Skeletal muscle tissue (tissue), 4 donors: Measurements from ENCODE around the gene GCK. TPM values are rescaled to one million over a fixed set of nuclear protein-coding genes. Genes with fewer than 3 reads are reported as not detected.

Experiments used
- H3K27ac ChIP-seq: one replicate; pipeline ENCODE4 v1.7.0; 2013; ENCODE audit warnings: mild to moderate bottlenecking, low read depth, low read length, inconsistent platforms
- H3K27me3 ChIP-seq, 3 donors: one replicate each; pipeline ENCODE4 v1.7.0; 2013; ENCODE audit warnings: low read length in 3 of 3; ENCODE audit not compliant: control insufficient read depth in 3 of 3, insufficient read depth in 3 of 3
- H3K36me3 ChIP-seq, 3 donors: one replicate each; pipeline ENCODE4 v1.7.0; 2013; ENCODE audit warnings: low read length in 3 of 3; ENCODE audit not compliant: control insufficient read depth in 3 of 3, insufficient read depth in 3 of 3
- H3K4me1 ChIP-seq, 3 donors: one replicate each; pipeline ENCODE4 v1.7.0; 2013; ENCODE audit warnings: low read length in 3 of 3, mild to moderate bottlenecking in 3 of 3; ENCODE audit not compliant: control insufficient read depth in 3 of 3, insufficient read depth in 3 of 3
- H3K4me3 ChIP-seq, 3 donors: one replicate each; pipeline ENCODE4 v1.7.0; 2013; ENCODE audit warnings: low read length in 3 of 3
- H3K9ac ChIP-seq, 3 donors: one replicate each; pipeline ENCODE4 v1.7.0; 2013; ENCODE audit warnings: low read length in 3 of 3, mild to moderate bottlenecking in 3 of 3, moderate library complexity in 2 of 3, low read depth in 1 of 3
- H3K9me3 ChIP-seq, 3 donors: one replicate each; pipeline ENCODE4 v1.7.0; 2013; ENCODE audit warnings: low read length in 3 of 3; ENCODE audit not compliant: control insufficient read depth in 3 of 3
- total RNA-seq: library from RNA; depleted of rRNA; stranded (reverse); fragments of >200 nt; gene quantifications from one replicate; pipeline ENCODE4 v1.2.3, GENCODE V29; 2014
- donor health status: Osteomylitis.

Gene GCK
- total RNA-seq, 1 donor from 2014 or later, result 2.1 TPM

DNA sequence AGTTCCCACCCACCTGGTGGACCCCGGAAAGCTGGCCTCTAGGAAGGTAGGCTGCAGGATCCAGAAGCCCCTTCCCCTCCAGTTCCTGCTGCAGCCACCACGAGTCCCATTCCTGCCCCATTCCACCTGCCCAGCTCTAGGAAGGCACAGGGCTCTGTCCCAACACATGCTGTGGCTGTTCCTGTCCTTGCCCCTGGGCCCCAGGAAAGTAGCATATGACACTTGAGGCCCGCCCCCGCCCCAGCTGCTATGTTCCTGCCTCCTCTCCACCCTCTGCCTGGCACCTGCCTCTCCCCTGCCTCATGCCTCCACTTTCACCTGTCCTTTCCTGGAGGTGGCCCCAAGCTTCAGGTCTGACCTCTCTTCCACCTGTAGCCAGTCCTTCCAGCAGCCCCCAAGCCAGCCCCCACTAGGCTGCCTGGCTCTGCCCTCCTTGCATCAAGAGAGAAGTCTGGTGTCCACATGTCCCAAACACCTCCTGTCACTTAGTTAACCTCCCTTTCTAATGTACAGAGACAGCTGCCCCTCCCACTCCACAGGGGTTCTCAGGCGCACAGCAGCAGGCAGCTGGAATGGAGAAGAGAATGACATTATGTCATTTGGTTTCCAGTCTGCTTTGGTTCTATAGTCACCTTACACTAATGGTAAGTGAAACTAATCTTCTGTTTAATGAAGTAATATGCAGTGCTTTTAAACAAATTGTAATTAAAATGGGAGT lies 34.3 kb upstream of the GCK start:
- peaks cover 0 to 5% (median 0%) of the 10 kb centered on the region in 3 donors for H3K27me3 ChIP-seq
- H3K9ac ChIP-seq, result no peak overlapping the region
- no peak overlapping the region for H3K27ac ChIP-seq
- H3K4me3 ChIP-seq, result no peak overlapping the region
- H3K36me3 ChIP-seq, result peaks cover 4 to 6% (median 5%) of the 10 kb centered on the region in 3 donors
- H3K4me1 ChIP-seq, result peaks cover 11 to 21% (median 20%) of the 10 kb centered on the region in 3 donors
- no peaks in the 10 kb centered on the region for H3K9me3 ChIP-seq

DNA sequence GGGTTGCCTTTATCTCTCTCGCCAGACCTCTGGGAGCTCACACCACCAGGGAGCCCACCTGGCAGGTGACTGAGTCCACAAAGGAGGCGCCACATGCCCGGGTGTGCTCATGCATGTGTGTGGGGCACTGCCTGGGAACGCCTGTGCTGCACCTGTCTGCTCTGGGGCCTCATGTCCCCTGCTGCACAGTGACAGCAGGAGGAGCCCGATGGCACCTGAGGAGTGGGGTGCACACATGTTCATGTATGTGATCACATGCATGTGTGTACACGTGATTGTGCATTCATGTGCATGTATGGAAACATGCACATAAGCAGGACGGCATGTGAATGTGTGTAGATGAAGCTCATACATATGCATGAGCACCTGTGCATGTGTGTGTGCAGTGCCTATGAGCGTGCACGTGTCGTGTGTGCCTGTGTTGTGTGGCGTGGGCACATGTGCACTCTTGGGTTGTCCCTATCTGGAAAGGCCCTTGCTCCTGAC lies 33.6 kb upstream of the GCK start:
- Histone ChIP-seq H3K27me3 (peaks cover 0 to 5% (median 0%) of the 10 kb centered on the region in 3 donors), H3K9ac (no peak overlapping the region), H3K4me1 (peaks cover 13 to 25% (median 22%) of the 10 kb centered on the region in 3 donors), H3K4me3 (no peak overlapping the region), H3K9me3 (no peaks in the 10 kb centered on the region), H3K36me3 (peaks cover 4 to 6% (median 5%) of the 10 kb centered on the region in 3 donors), H3K27ac (no peak overlapping the region)

DNA sequence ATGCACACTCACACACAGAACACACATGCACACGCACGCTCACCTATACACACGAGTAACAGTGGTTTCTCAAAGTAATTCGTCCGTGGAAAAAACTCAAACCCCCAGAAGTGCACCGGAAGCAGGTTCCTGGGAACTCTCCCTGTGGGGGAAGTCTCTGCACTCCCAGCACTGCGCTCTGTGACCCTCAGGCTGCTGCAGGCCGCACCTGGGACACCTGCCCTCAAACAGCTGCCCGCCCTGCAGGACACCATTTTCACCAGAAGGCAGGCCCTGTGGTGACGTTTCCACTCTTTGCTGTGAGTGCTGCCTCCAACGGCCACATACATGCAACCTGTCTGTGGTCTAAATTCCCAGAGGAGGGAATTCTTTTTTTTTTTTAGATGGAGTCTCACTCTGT lies 32.8 kb upstream of the GCK start:
- Histone ChIP-seq H3K36me3 (peaks cover 4 to 6% (median 5%) of the 10 kb centered on the region in 3 donors), H3K4me1 (peaks cover 13 to 30% (median 26%) of the 10 kb centered on the region in 3 donors), H3K4me3 (no peak overlapping the region), H3K27me3 (peaks cover 0 to 5% (median 0%) of the 10 kb centered on the region in 3 donors), H3K9ac (no peak overlapping the region), H3K9me3 (no peaks in the 10 kb centered on the region), H3K27ac (no peak overlapping the region)

DNA sequence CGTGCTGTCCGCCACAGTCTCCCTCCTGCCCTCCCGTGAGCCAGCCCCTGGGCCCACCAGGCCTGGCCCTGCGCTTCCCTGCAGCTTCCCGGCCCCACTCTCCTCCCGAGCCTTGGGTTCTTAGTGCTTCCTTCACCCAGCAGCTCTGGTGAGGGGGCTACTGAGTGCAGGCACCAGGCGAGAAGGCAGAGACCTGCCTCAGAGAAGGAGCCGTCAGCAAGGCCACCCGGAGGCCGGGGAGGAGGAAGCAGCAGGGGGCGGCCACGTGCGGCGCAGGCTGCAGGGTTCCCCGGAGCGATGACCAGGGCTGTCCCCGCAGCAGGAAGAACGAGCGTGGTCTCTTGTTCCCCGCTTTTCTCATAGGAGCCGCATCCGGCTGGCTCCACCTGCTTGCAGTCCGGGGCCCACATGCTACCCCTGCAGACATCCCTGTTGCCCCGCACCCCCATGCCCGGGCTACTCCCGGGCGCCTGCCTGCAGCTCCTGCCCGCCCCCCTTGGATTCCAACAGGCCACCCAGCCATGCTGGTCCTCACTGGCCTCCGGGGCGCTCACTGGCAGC lies 32.1 kb upstream of the GCK start:
- H3K9ac ChIP-seq, result no peak overlapping the region
- peaks cover 18 to 35% (median 32%) of the 10 kb centered on the region in 3 donors for H3K4me1 ChIP-seq
- H3K27ac ChIP-seq, result no peak overlapping the region
- H3K36me3 ChIP-seq, result peaks cover 4 to 6% (median 5%) of the 10 kb centered on the region in 3 donors
- no peaks in the 10 kb centered on the region for H3K9me3 ChIP-seq
- H3K4me3 ChIP-seq, result no peak overlapping the region
- H3K27me3 ChIP-seq, result peaks cover 0 to 5% (median 0%) of the 10 kb centered on the region in 3 donors

DNA sequence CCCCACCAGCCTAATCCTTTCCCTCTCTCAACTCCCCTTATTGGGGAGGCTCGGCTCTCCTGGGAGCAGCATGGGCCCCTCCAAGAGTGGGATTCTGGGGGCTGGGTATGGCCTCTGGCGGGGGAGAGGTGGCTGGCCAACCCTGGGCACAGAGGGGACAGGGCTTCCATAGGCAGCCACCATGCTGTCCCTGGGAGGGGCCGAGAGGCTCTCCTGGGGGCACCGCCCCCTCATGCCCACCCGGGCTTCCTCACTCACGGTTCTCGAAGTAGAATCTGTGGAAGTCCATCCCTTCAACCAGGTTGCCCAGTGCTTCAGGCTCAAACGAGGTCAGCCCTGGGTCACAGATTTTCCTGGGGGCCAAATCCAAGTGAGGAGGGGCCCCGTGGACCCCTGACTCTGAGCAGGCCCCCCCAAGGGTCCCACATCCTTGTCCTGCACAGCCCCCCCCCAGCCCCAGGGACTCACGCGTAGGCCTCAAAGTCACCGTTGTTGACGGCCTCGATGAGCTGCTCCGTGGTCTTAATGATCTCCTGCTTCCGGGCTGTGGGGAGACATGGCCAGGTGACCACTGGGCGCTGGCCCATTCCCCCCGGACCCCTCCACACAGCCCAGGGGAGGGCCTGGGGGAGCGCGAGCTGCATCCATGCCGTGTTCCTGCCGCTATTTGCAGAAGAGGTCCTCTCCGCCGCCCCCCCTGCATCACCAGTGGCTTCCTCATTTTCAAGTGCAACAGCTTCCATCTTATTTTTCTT lies 31.3 kb upstream of the GCK start:
- Histone ChIP-seq H3K4me1 (peaks cover 16 to 36% (median 29%) of the 10 kb centered on the region in 3 donors), H3K27ac (no peak overlapping the region)

DNA sequence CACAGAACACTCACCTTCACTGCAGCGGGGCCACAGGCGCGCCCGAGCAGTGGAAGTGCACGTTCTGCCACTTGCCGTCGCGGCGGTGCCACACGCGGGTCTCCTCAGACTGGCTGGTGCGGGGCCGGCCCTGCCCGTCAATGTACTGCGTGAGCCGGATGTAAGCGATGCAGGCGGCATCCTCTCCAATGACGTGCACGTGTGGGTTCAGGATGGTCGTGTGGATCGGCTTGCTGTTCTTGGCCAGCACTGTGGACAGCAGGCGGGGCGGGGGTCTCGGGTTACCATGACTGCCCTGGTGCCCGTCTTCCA lies 30.8 kb upstream of the GCK start:
- H3K36me3 ChIP-seq, result peaks cover 4 to 6% (median 5%) of the 10 kb centered on the region in 3 donors
- no peaks in the 10 kb centered on the region for H3K9me3 ChIP-seq
- no peak overlapping the region for H3K27ac ChIP-seq
- no peak overlapping the region for H3K9ac ChIP-seq
- H3K27me3 ChIP-seq, result peaks cover 0 to 3% (median 0%) of the 10 kb centered on the region in 3 donors
- no peak overlapping the region for H3K4me3 ChIP-seq
- peaks cover 14 to 33% (median 24%) of the 10 kb centered on the region in 3 donors for H3K4me1 ChIP-seq

More for the DNA sequence above, 31.3 kb upstream of the GCK start:
- Histone ChIP-seq H3K9me3 (no peaks in the 10 kb centered on the region), H3K36me3 (peaks cover 4 to 6% (median 5%) of the 10 kb centered on the region in 3 donors), H3K4me3 (no peak overlapping the region), H3K9ac (no peak overlapping the region), H3K27me3 (peaks cover 0 to 3% (median 0%) of the 10 kb centered on the region in 3 donors)

DNA sequence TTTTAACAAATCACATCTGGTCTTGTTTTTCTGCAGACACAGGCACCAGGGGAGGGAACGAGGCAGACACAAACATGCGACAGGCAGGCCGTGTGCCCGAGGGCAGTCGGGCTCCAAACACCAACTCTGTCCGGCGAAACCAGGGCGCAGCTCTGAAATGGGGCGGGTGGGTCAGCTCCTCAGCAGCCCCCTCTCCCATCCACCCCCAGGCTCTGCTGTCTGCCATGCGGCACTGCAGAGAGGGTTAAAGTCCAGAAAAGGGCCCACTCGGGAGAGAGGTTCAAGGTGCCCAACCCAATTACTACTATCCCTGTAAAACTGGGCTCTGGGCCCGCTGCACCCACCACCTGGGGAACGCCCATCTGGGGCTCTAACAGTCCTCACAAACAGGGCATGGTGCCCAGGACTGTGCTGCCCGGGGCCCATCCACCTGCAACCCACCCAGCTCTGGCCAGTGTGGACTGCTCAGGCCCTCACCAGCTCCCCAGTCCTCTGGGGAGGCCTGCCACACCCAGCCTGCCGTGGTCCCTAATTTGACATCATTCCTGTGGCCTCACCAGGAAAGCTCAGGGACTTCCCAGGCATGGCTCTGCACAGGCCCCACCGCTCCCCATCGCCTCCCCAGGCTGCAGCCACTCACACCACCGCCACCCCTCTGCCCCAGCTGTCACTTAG lies 30.3 kb upstream of the GCK start:
- Histone ChIP-seq H3K27ac (no peak overlapping the region), H3K9me3 (no peaks in the 10 kb centered on the region), H3K4me1 (peaks cover 15 to 36% (median 22%) of the 10 kb centered on the region in 3 donors), H3K27me3 (peaks cover 0 to 3% (median 0%) of the 10 kb centered on the region in 3 donors), H3K9ac (no peak overlapping the region), H3K4me3 (no peak overlapping the region), H3K36me3 (peaks cover 4 to 6% (median 5%) of the 10 kb centered on the region in 3 donors)

DNA sequence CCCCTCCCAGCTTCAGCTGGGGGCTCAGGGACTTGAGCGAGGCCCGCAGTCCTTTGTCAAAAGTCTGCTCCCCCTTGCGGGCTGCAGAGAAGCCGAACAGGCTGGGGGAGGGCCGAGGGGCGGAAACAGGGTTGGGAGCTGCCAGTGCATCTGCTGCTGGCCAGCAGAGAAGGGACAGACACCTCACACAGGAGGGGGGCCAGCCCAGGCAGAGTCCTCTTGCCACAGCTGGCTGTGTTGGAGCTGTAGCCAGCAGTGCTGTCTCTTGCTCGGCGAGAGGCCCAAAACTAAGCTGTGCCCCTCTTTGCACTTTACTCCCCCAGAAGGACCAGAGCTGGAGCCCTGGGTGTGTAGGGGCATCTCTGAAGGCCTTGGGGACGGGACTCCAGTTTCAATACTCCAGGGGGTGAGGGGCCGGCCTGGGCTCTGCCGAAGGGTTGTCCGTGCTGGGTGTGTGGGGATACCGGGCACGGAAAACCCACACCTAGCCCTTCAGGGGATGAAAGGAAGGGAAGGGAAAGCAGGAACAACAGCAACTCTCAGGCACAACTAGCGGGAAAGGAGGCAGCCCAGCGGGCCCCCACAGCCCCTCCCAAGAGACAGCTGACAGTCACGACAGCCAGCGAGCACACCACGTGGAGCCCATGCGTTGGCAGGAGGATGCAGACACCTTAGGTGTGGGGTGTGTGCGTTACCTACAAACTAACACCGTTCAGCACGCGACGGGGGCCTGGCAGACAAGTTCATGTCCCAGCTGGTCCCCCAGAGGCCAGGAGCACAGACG lies 29.4 kb upstream of the GCK start:
- peaks cover 16 to 45% (median 22%) of the 10 kb centered on the region in 3 donors for H3K4me1 ChIP-seq
- H3K27me3 ChIP-seq, result no peaks in the 10 kb centered on the region
- no peak overlapping the region for H3K4me3 ChIP-seq
- no peaks in the 10 kb centered on the region for H3K9me3 ChIP-seq
- H3K9ac ChIP-seq, result no peak overlapping the region
- H3K36me3 ChIP-seq, result peaks cover 4 to 6% (median 5%) of the 10 kb centered on the region in 3 donors
- H3K27ac ChIP-seq, result peak overlapping the region; percentile 36

DNA sequence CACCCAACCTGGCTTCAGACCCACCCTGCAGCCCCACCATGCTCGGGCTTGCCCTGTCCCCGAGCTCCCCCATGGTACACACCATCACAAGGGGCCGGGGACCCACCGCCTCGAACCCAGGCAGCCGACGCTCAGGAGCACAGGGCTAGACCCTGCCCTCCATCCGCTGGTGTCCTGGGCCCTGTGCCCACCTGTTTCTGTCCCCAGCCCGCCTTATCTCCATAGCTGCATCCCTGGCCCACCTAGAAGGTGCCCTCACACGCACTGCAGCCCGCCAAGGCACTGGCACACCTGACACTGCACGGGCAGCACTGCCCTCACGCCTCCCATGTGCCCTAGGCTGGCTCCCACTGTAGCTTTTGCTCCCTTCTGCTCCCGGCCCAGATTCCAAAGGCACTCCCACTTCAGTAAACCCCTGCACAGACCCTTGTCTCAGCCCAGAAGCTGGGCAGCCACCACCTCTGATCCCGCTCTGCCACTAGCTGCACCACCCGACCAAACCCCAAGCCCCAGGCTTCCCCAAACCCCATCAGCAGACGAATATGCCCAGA lies 28.7 kb upstream of the GCK start:
- Histone ChIP-seq H3K4me1 (peaks cover 23 to 52% (median 29%) of the 10 kb centered on the region in 3 donors), H3K27ac (peak overlapping the region; percentile 36), H3K9ac (no peak overlapping the region), H3K27me3 (no peaks in the 10 kb centered on the region), H3K36me3 (peaks cover 2 to 8% (median 7%) of the 10 kb centered on the region in 3 donors), H3K4me3 (no peak overlapping the region), H3K9me3 (no peaks in the 10 kb centered on the region)
